HCT116 (cell line): ENCODE data around the gene SIN3B. TPM values are rescaled to one million over a fixed set of nuclear protein-coding genes. Genes with fewer than 3 reads are reported as not detected.

Experiments
- ATAC-seq: fragments of 200-7000 bp; cut with Tn5 transposase; 2 replicates; pipeline ENCODE4 v1.9.1; 2020; ENCODE audit warnings: mild to moderate bottlenecking, moderate library complexity
- BruUV-seq: library from RNA; stranded (reverse); fragments of 400-500 nt; replicated peaks from 2 replicates; lab custom pipeline; 2021; lab: Mats Ljungman, UMichigan
- CTCF ChIA-PET: fragments of 300-600 bp; sonication (Branson Sonifier 250); formaldehyde crosslinking; loops from one replicate; lab custom pipeline; 2021; ENCODE audit warnings: antibody characterized with exemption; lab: Charles Lee
- POLR2A ChIA-PET: fragments of 300-600, 350-600 bp; sonication (Branson Sonifier 250); formaldehyde crosslinking; loops from one replicate; lab custom pipeline; 2021; ENCODE audit warnings: antibody characterized with exemption; lab: Charles Lee
- RAD21 ChIA-PET, 2 experiments: fragments of 300-600 bp; sonication (Branson Sonifier 250); formaldehyde crosslinking; loops; one replicate each; lab custom pipeline; 2023; ENCODE audit warnings: low total read pairs in 2 of 2; ENCODE audit not compliant: uncharacterized antibody in 2 of 2, unreplicated experiment in 2 of 2, low non-redundant PET in 1 of 2; lab: Charles Lee
- DNase-seq: peaks from one replicate; pipeline ENCODE4 v3.0.0-alpha.2; 2010; ENCODE audit warnings: low read depth, low spot score
- H2AFZ ChIP-seq: fragments of 200-600 bp; shearing (Covaris generic), sonication (generic); 2 replicates; pipeline ENCODE4 v1.6.1; 2017; ENCODE audit warnings: low read depth, mixed run types, mixed read lengths, antibody characterized with exemption, low read length; ENCODE audit not compliant: poor library complexity, severe bottlenecking
- H3K27ac ChIP-seq: 2 replicates; pipeline ENCODE4 v1.5.1; 2012; ENCODE audit warnings: low read depth, low read length
- H3K27me3 ChIP-seq: fragments of 200-600 bp; sonication (generic); 2 replicates; pipeline ENCODE4 v1.6.1; 2016; ENCODE audit warnings: mixed run types, low read length, mixed read lengths; ENCODE audit not compliant: insufficient read depth
- H3K36me3 ChIP-seq, 2 experiments: fragments of 200-500 bp in 1 of 2; fragments of 200-600 bp in 1 of 2; sonication (Bioruptor generic) in 1 of 2; sonication (generic) in 1 of 2; 2 replicates each; pipeline versions ENCODE4 v1.5.1 to v1.6.1; 2014 to 2016; ENCODE audit warnings: low read length in 2 of 2, inconsistent platforms in 1 of 2, mixed read lengths in 1 of 2, mixed run types in 1 of 2; ENCODE audit not compliant: insufficient read depth in 2 of 2, control insufficient read depth in 1 of 2
- H3K4me1 ChIP-seq, 2 experiments: fragments of 200-600 bp in 1 of 2; sonication (generic) in 1 of 2; 2 replicates each; pipeline versions ENCODE4 v1.5.1 to v1.6.1; 2012 to 2017; ENCODE audit warnings: low read length in 2 of 2, inconsistent platforms in 1 of 2, mild to moderate bottlenecking in 1 of 2, mixed read lengths in 1 of 2, mixed run types in 1 of 2, moderate library complexity in 1 of 2; ENCODE audit not compliant: insufficient read depth in 2 of 2, control insufficient read depth in 1 of 2
- H3K4me2 ChIP-seq: fragments of 200-600 bp; sonication (generic); 2 replicates; pipeline ENCODE4 v1.6.1; 2017; ENCODE audit warnings: mixed run types, low read length, mixed read lengths
- H3K4me3 ChIP-seq, 2 experiments: fragments of 200-600 bp in 1 of 2; sonication (generic) in 1 of 2; replicated peaks in 1 of 2; 2 replicates each; pipeline ENCODE4 v1.5.1; 2011 to 2016; ENCODE audit warnings: low read length in 2 of 2, control low read depth in 1 of 2, low read depth in 1 of 2, mild to moderate bottlenecking in 1 of 2, mixed read lengths in 1 of 2, mixed run types in 1 of 2
- H3K79me2 ChIP-seq: fragments of 200-600 bp; sonication (generic); 2 replicates; pipeline ENCODE4 v1.6.1; 2017; ENCODE audit warnings: mild to moderate bottlenecking, mixed run types, low read length, moderate library complexity, mixed read lengths; ENCODE audit not compliant: insufficient read depth
- H3K9ac ChIP-seq: fragments of 200-600 bp; sonication (generic); 2 replicates; pipeline ENCODE4 v1.6.1; 2016; ENCODE audit warnings: low read length, mixed read lengths
- H3K9me2 ChIP-seq: fragments of 200-600 bp; sonication (generic), shearing (Covaris generic); 2 replicates; pipeline ENCODE4 v1.6.1; 2017; ENCODE audit warnings: mixed run types, mild to moderate bottlenecking, moderate library complexity; ENCODE audit not compliant: insufficient read depth
- H3K9me3 ChIP-seq, 2 experiments: fragments of 200-500 bp in 1 of 2; fragments of 200-600 bp in 1 of 2; sonication (Bioruptor generic) in 1 of 2; sonication (generic) in 1 of 2; 2 replicates each; pipeline ENCODE4 v1.6.1; 2014 to 2017; ENCODE audit warnings: low read length in 2 of 2, mixed read lengths in 2 of 2, inconsistent platforms in 1 of 2, low read depth in 1 of 2, mild to moderate bottlenecking in 1 of 2, mixed run types in 1 of 2, moderate library complexity in 1 of 2; ENCODE audit not compliant: control insufficient read depth in 1 of 2, insufficient read depth in 1 of 2
- H4K20me1 ChIP-seq: fragments of 200-600 bp; sonication (generic), shearing (Covaris generic); 2 replicates; pipeline ENCODE4 v1.6.1; 2017; ENCODE audit warnings: mixed run types, mild to moderate bottlenecking, moderate library complexity; ENCODE audit not compliant: insufficient read depth
- CEBPB ChIP-seq: IDR thresholded peaks from 2 replicates; pipeline ENCODE4 v1.6.1; 2012; ENCODE audit warnings: low read depth
- EGR1 ChIP-seq: IDR thresholded peaks from 2 replicates; pipeline ENCODE4 v1.6.1; 2012; ENCODE audit warnings: low read depth
- EZH2phosphoT487 ChIP-seq: fragments of 200-600 bp; IDR thresholded peaks from 2 replicates; pipeline ENCODE4 v1.6.1; 2018; ENCODE audit warnings: antibody characterized with exemption, borderline replicate concordance
- FOSL1 ChIP-seq: IDR thresholded peaks from 2 replicates; pipeline ENCODE4 v1.6.1; 2012; ENCODE audit warnings: low read depth
- JUND ChIP-seq: IDR thresholded peaks from 2 replicates; pipeline ENCODE4 v1.6.1; 2012
- POLR2A ChIP-seq: IDR thresholded peaks from 2 replicates; pipeline ENCODE4 v1.7.0; 2011; ENCODE audit warnings: borderline replicate concordance; ENCODE audit not compliant: insufficient read depth, insufficient read length; ENCODE audit errors: extremely low read depth
- POLR2AphosphoS5 ChIP-seq: IDR thresholded peaks from 2 replicates; pipeline ENCODE4 v1.6.1; 2011; ENCODE audit warnings: mild to moderate bottlenecking, low read depth, low read length, moderate library complexity
- RAD21 ChIP-seq: IDR thresholded peaks from 2 replicates; pipeline ENCODE4 v1.6.1; 2012; ENCODE audit warnings: low read depth, mild to moderate bottlenecking
- SIN3A ChIP-seq: IDR thresholded peaks from 2 replicates; pipeline ENCODE4 v1.6.1; 2012; ENCODE audit warnings: low read depth
- SP1 ChIP-seq: IDR thresholded peaks from 2 replicates; pipeline ENCODE4 v1.6.1; 2012; ENCODE audit warnings: low read depth
- SRF ChIP-seq: IDR thresholded peaks from 2 replicates; pipeline ENCODE4 v1.6.1; 2012; ENCODE audit warnings: low read depth
- YY1 ChIP-seq: IDR thresholded peaks from 2 replicates; pipeline ENCODE4 v1.6.1; 2011; ENCODE audit warnings: low read length, low read depth, moderate library complexity, mild to moderate bottlenecking; ENCODE audit not compliant: insufficient replicate concordance; ENCODE audit errors: extremely low read depth
- intact Hi-C: fragments of 100-400 bp; cut with micrococcal nuclease; formaldehyde crosslinking; loops from 2 replicates; pipeline ENCODE4 v1.10.0; 2022
- total RNA-seq: library from RNA; stranded (reverse); gene quantifications from one replicate; pipeline ENCODE4 v1.2.1, GENCODE V29; 2021; ENCODE audit not compliant: unreplicated experiment
- TF ChIP-seq, protein P1 (sequence below): IDR thresholded peaks from 2 replicates; pipeline ENCODE4 v1.6.1; 2011; ENCODE audit warnings: mild to moderate bottlenecking, low read length, moderate library complexity; ENCODE audit not compliant: insufficient replicate concordance; ENCODE audit errors: extremely low read depth
- TF ChIP-seq, protein P2 (sequence below): IDR thresholded peaks from 2 replicates; pipeline ENCODE4 v1.6.1; 2012; ENCODE audit warnings: low read depth
- TF ChIP-seq, protein P3 (sequence below): IDR thresholded peaks from 2 replicates; pipeline ENCODE4 v1.6.1; 2012
- TF ChIP-seq, protein P4 (sequence below), 3 experiments: fragments of 200-600 bp in 1 of 3; sonication (generic) in 1 of 3; IDR thresholded peaks in 2 of 3; conservative IDR thresholded peaks in 1 of 3; 2 replicates each; pipeline ENCODE4 v1.5.1; 2012 to 2017; ENCODE audit warnings: low read depth in 2 of 3, low read length in 2 of 3, antibody characterized with exemption in 1 of 3, borderline replicate concordance in 1 of 3, control low read depth in 1 of 3, mild to moderate bottlenecking in 1 of 3, mixed read lengths in 1 of 3, mixed run types in 1 of 3, moderate library complexity in 1 of 3; ENCODE audit not compliant: insufficient read depth in 1 of 3
- TF ChIP-seq, protein P5 (sequence below): IDR thresholded peaks from 2 replicates; pipeline ENCODE4 v1.6.1; 2012

Gene SIN3B
- total RNA-seq, 1 experiment from 2014 or later, result 59.9 TPM

DNA sequence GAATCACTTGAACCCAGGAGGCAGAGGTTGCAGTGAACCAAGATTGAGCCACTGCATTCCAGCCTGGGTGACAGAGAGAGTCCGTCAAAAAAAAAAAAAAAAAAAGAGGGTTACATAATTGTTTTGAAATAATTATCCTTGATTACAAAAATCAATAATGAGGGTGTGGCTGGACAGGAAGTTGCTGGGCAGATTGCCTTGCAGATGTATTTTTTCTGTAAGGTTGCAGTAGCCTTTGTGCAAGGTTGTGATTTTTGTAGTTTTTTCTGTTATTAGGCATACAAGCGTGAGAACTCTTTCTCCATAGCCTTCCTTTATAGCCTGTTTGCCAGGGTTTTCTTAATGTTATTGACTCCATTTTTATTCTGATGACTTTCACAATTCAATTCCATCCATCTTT lies 40.7 kb upstream of the SIN3B start:
- DNase-seq, result no peak
- no peaks in the 10 kb centered on the region for H4K20me1 ChIP-seq
- TF ChIP-seq CEBPB (no peak), EGR1 (no peak), JUND (no peak), SIN3A (no peak), RAD21 (no peak), YY1 (no peak), SRF (no peak), POLR2AphosphoS5 (no peak), EZH2phosphoT487 (no peak), FOSL1 (no peak), POLR2A (no peak), SP1 (no peak)
- TF ChIP-seq, protein P1, sequence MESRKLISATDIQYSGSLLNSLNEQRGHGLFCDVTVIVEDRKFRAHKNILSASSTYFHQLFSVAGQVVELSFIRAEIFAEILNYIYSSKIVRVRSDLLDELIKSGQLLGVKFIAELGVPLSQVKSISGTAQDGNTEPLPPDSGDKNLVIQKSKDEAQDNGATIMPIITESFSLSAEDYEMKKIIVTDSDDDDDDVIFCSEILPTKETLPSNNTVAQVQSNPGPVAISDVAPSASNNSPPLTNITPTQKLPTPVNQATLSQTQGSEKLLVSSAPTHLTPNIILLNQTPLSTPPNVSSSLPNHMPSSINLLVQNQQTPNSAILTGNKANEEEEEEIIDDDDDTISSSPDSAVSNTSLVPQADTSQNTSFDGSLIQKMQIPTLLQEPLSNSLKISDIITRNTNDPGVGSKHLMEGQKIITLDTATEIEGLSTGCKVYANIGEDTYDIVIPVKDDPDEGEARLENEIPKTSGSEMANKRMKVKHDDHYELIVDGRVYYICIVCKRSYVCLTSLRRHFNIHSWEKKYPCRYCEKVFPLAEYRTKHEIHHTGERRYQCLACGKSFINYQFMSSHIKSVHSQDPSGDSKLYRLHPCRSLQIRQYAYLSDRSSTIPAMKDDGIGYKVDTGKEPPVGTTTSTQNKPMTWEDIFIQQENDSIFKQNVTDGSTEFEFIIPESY, result no peak
- TF ChIP-seq, protein P2, sequence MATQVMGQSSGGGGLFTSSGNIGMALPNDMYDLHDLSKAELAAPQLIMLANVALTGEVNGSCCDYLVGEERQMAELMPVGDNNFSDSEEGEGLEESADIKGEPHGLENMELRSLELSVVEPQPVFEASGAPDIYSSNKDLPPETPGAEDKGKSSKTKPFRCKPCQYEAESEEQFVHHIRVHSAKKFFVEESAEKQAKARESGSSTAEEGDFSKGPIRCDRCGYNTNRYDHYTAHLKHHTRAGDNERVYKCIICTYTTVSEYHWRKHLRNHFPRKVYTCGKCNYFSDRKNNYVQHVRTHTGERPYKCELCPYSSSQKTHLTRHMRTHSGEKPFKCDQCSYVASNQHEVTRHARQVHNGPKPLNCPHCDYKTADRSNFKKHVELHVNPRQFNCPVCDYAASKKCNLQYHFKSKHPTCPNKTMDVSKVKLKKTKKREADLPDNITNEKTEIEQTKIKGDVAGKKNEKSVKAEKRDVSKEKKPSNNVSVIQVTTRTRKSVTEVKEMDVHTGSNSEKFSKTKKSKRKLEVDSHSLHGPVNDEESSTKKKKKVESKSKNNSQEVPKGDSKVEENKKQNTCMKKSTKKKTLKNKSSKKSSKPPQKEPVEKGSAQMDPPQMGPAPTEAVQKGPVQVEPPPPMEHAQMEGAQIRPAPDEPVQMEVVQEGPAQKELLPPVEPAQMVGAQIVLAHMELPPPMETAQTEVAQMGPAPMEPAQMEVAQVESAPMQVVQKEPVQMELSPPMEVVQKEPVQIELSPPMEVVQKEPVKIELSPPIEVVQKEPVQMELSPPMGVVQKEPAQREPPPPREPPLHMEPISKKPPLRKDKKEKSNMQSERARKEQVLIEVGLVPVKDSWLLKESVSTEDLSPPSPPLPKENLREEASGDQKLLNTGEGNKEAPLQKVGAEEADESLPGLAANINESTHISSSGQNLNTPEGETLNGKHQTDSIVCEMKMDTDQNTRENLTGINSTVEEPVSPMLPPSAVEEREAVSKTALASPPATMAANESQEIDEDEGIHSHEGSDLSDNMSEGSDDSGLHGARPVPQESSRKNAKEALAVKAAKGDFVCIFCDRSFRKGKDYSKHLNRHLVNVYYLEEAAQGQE, result no peak
- TF ChIP-seq, protein P3, sequence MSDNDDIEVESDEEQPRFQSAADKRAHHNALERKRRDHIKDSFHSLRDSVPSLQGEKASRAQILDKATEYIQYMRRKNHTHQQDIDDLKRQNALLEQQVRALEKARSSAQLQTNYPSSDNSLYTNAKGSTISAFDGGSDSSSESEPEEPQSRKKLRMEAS, result no peak
- TF ChIP-seq, protein P4, sequence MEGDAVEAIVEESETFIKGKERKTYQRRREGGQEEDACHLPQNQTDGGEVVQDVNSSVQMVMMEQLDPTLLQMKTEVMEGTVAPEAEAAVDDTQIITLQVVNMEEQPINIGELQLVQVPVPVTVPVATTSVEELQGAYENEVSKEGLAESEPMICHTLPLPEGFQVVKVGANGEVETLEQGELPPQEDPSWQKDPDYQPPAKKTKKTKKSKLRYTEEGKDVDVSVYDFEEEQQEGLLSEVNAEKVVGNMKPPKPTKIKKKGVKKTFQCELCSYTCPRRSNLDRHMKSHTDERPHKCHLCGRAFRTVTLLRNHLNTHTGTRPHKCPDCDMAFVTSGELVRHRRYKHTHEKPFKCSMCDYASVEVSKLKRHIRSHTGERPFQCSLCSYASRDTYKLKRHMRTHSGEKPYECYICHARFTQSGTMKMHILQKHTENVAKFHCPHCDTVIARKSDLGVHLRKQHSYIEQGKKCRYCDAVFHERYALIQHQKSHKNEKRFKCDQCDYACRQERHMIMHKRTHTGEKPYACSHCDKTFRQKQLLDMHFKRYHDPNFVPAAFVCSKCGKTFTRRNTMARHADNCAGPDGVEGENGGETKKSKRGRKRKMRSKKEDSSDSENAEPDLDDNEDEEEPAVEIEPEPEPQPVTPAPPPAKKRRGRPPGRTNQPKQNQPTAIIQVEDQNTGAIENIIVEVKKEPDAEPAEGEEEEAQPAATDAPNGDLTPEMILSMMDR (IDR thresholded peaks at IDR 0.05 in 2 of 3, conservative IDR thresholded peaks at IDR 0.05 in 1 of 3; ENCODE audit: borderline replicate concordance in 1 of 3, insufficient read depth in 1 of 3, low read depth in 2 of 3, low read length in 2 of 3), result no peak
- TF ChIP-seq, protein P5, sequence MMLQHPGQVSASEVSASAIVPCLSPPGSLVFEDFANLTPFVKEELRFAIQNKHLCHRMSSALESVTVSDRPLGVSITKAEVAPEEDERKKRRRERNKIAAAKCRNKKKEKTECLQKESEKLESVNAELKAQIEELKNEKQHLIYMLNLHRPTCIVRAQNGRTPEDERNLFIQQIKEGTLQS, result no peak
- TF ChIP-seq, all 23 proteins: peak for 0
- Histone ChIP-seq H3K4me2 (no peak overlapping the region), H3K27ac (no peak overlapping the region), H3K27me3 (no peaks in the 10 kb centered on the region), H3K9me3 (peaks cover 9 to 16% of the 10 kb centered on the region in 2 experiments; a peak in 3 of 4 replicates), H3K36me3 (no peaks in the 10 kb centered on the region), H3K9ac (no peak overlapping the region), H3K4me3 (no peak overlapping the region), H3K4me1 (no peaks in the 10 kb centered on the region), H3K9me2 (no peaks in the 10 kb centered on the region), H3K79me2 (no peaks in the 10 kb centered on the region), H2AFZ (no peak overlapping the region)
- ChIA-PET CTCF (no interaction called here), RAD21 (no interaction called here), POLR2A (no interaction called here)
- ATAC-seq, result no peak
- intact Hi-C loops, result no loop called here
- no TSS peak for BruUV-seq
